ENCODE results near the gene PAQR7.

Gene PAQR7

GRCh38 chr1:25879675-25880074 is 4.2 kb upstream of the PAQR7 start:
- TF ChIP-seq YY1 (IDR thresholded peaks at IDR 0.05; ENCODE audit: low read depth): no peak
- TF ChIP-seq TEAD4 (IDR thresholded peaks at IDR 0.05): peak; percentile 77
- TF ChIP-seq TCF12 (IDR thresholded peaks at IDR 0.05; ENCODE audit: low read depth): peak; percentile 73
- TF ChIP-seq, protein P1, sequence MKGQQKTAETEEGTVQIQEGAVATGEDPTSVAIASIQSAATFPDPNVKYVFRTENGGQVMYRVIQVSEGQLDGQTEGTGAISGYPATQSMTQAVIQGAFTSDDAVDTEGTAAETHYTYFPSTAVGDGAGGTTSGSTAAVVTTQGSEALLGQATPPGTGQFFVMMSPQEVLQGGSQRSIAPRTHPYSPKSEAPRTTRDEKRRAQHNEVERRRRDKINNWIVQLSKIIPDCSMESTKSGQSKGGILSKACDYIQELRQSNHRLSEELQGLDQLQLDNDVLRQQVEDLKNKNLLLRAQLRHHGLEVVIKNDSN (IDR thresholded peaks at IDR 0.05): no peak
- no peak for TF ChIP-seq CREB1 (IDR thresholded peaks at IDR 0.05; ENCODE audit: low read depth)
- TF ChIP-seq REST (IDR thresholded peaks at IDR 0.05; ENCODE audit: low read depth): no peak
- TF ChIP-seq TAF1 (IDR thresholded peaks at IDR 0.05; ENCODE audit: low read depth): no peak
- no peak for TF ChIP-seq CEBPB (IDR thresholded peaks at IDR 0.05)
- TF ChIP-seq, protein P2, sequence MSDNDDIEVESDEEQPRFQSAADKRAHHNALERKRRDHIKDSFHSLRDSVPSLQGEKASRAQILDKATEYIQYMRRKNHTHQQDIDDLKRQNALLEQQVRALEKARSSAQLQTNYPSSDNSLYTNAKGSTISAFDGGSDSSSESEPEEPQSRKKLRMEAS (IDR thresholded peaks at IDR 0.05): no peak
- TF ChIP-seq EP300 (IDR thresholded peaks at IDR 0.05; ENCODE audit: borderline replicate concordance): peak; percentile 63; the same call in 1 of the 2 replicates
- peak; percentile 46; the same call in 1 of the 2 replicates for TF ChIP-seq FOXM1 (IDR thresholded peaks at IDR 0.05; ENCODE audit: borderline replicate concordance, low read depth)

GRCh38 chr1:25878690-25879089 is 3.2 kb upstream of the PAQR7 start:
- no peak for TF ChIP-seq FOXM1 (IDR thresholded peaks at IDR 0.05; ENCODE audit: borderline replicate concordance, low read depth)
- TF ChIP-seq NFIC (IDR thresholded peaks at IDR 0.05): no peak
- TF ChIP-seq TEAD4 (IDR thresholded peaks at IDR 0.05): peak; percentile 67
- no peak for TF ChIP-seq REST (IDR thresholded peaks at IDR 0.05; ENCODE audit: low read depth)
- TF ChIP-seq CREB1 (IDR thresholded peaks at IDR 0.05; ENCODE audit: low read depth): no peak
- 0 out of 2 replicates have a peak, but pooled peaks have one; percentile 32 for TF ChIP-seq TCF12 (IDR thresholded peaks at IDR 0.05; ENCODE audit: low read depth)
- no peak for TF ChIP-seq RAD21 (IDR thresholded peaks at IDR 0.05; ENCODE audit: low read depth)
- TF ChIP-seq TAF1 (IDR thresholded peaks at IDR 0.05; ENCODE audit: low read depth): no peak
- TF ChIP-seq ZBTB7A (IDR thresholded peaks at IDR 0.05; ENCODE audit: low read depth): no peak
- no peak for TF ChIP-seq YY1 (IDR thresholded peaks at IDR 0.05; ENCODE audit: low read depth)
- TF ChIP-seq, protein P1 (IDR thresholded peaks at IDR 0.05): no peak
- no peak for TF ChIP-seq EP300 (IDR thresholded peaks at IDR 0.05; ENCODE audit: borderline replicate concordance)
- TF ChIP-seq EGR1 (IDR thresholded peaks at IDR 0.05): no peak

- TF ChIP-seq EP300 (IDR thresholded peaks at IDR 0.05; ENCODE audit: borderline replicate concordance) (no peak), NFIC (IDR thresholded peaks at IDR 0.05) (no peak)
These were observed 1.6 kb upstream of the PAQR7 start for GRCh38 chr1:25877155-25877554.

- TF ChIP-seq ZBTB7A (IDR thresholded peaks at IDR 0.05; ENCODE audit: low read depth): no peak
- TF ChIP-seq, protein P1 (IDR thresholded peaks at IDR 0.05): no peak
These were observed 1.2 kb upstream of the PAQR7 start for GRCh38 chr1:25876693-25877077.

- TF ChIP-seq CREB1 (IDR thresholded peaks at IDR 0.05; ENCODE audit: low read depth) (no peak), ZBTB7A (IDR thresholded peaks at IDR 0.05; ENCODE audit: low read depth) (peak; percentile 46), EP300 (IDR thresholded peaks at IDR 0.05; ENCODE audit: borderline replicate concordance) (0 out of 2 replicates have a peak, but pooled peaks have one; percentile 2)
These were observed 566 bp upstream of the PAQR7 start for GRCh38 chr1:25875856-25876692.

GRCh38 chr1:25874635-25875153 is 814 bp downstream of the PAQR7 start:
- TF ChIP-seq RAD21 (IDR thresholded peaks at IDR 0.05; ENCODE audit: low read depth) (no peak), FOXM1 (IDR thresholded peaks at IDR 0.05; ENCODE audit: borderline replicate concordance, low read depth) (no peak)
